C4-2B (cell line): ENCODE measurements around the gene PVALEF.

Source experiments
- CTCF ChIP-seq: fragments of 450-650 bp; conservative IDR thresholded peaks from 2 replicates; pipeline ENCODE4 v1.5.1; 2017; ENCODE audit warnings: mild to moderate bottlenecking
- ZFX ChIP-seq: fragments of 450-650 bp; IDR thresholded peaks from 2 replicates; pipeline ENCODE4 v1.6.1; 2017

DNA sequence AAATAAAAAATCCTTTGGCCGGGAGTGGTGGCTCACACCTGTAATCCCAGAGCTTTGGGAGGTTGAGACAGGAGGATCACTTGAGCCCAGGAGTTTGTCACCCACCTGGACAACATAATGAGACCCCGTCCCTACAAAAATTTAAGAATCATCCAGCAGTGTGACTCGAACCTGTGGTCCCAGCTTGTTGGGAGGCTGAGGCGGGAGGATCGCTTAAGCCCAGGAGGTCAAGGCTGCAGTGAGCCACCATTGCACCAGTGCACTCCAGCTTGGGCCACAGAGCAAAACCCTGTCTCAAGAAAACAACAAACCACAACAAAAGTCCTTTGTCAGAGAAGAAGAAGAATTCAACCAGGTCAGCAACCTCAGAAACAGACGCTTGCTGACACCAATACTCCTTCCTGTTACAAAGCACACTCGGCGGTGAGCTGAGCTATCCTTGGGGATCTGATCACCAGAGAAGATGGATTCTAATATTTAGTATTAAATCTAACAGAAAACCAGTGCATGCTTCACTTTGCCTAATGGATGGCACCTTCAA is 12.9 kb upstream of the PVALEF start:
- TF ChIP-seq CTCF (no peak), ZFX (no peak)
